AG04450 (cell line): ENCODE results near the gene HOXB1. TPM values are rescaled to one million over a fixed set of nuclear protein-coding genes. Genes with fewer than 3 reads are reported as not detected.

Experiments used
- CTCF ChIA-PET: fragments of 300-600, 350-600 bp; formaldehyde crosslinking; extraction: SDS; loops from one replicate; lab custom pipeline; 2022; ENCODE audit warnings: antibody characterized with exemption, inconsistent platforms; lab: Charles Lee
- POLR2A ChIA-PET: fragments of 350-600 bp; formaldehyde crosslinking; extraction: SDS; loops from one replicate; lab custom pipeline; 2021; ENCODE audit warnings: antibody characterized with exemption, inconsistent platforms; lab: Yijun Ruan, JAX
- DNase-seq: peaks from one replicate; pipeline ENCODE4 v3.0.0-alpha.2; 2011; ENCODE audit warnings: low read depth, low spot score
- H3K27ac ChIP-seq: one replicate; pipeline ENCODE4 v1.5.1; 2012; ENCODE audit warnings: low read depth, low read length, control low read depth
- H3K27me3 ChIP-seq: one replicate; pipeline ENCODE4 v1.6.0; 2012; ENCODE audit warnings: low read length; ENCODE audit not compliant: control insufficient read depth, insufficient read depth
- H3K4me3 ChIP-seq: 2 replicates; pipeline ENCODE4 v1.5.1; 2011; ENCODE audit warnings: mild to moderate bottlenecking, low read depth, low read length, control low read depth
- H3K9me3 ChIP-seq: 2 replicates; pipeline ENCODE4 v1.5.1; 2012; ENCODE audit warnings: low read length; ENCODE audit not compliant: control insufficient read depth, insufficient read depth
- polyA plus RNA-seq: library from polyadenylated mRNA; depleted of rRNA; stranded (reverse); fragments of >200 nt; gene quantifications from 2 replicates; pipeline ENCODE4 v1.2.3, GENCODE V29; 2011
- TF ChIP-seq, protein P1 (sequence below): IDR thresholded peaks from 2 replicates; pipeline ENCODE4 v1.5.1; 2011; ENCODE audit warnings: low read depth, low read length, control low read depth, inconsistent platforms

Gene HOXB1
- polyA plus RNA-seq, 1 experiment, result not detected

- H3K27ac ChIP-seq, result peak overlapping the region; percentile 91
- TF ChIP-seq, protein P1, sequence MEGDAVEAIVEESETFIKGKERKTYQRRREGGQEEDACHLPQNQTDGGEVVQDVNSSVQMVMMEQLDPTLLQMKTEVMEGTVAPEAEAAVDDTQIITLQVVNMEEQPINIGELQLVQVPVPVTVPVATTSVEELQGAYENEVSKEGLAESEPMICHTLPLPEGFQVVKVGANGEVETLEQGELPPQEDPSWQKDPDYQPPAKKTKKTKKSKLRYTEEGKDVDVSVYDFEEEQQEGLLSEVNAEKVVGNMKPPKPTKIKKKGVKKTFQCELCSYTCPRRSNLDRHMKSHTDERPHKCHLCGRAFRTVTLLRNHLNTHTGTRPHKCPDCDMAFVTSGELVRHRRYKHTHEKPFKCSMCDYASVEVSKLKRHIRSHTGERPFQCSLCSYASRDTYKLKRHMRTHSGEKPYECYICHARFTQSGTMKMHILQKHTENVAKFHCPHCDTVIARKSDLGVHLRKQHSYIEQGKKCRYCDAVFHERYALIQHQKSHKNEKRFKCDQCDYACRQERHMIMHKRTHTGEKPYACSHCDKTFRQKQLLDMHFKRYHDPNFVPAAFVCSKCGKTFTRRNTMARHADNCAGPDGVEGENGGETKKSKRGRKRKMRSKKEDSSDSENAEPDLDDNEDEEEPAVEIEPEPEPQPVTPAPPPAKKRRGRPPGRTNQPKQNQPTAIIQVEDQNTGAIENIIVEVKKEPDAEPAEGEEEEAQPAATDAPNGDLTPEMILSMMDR, result no peak
- CTCF ChIA-PET, result interaction anchor here (0.6 to 1.2 kb wide), 2 partner anchors 15 to 19 kb away, joined by 4 read pairs; no protein-coding TSS in a partner anchor
- no peak for DNase-seq
- POLR2A ChIA-PET, result interaction anchor here (1.0 to 3.1 kb wide), 3 partner anchors 13 to 25 kb away, joined by 3 to 11 read pairs (median 10); no protein-coding TSS in a partner anchor
- no peaks in the 10 kb centered on the region for H3K27me3 ChIP-seq
- no peaks in the 10 kb centered on the region for H3K9me3 ChIP-seq
- H3K4me3 ChIP-seq, result peak overlapping the region; percentile 90
These were observed 44.3 kb upstream of the HOXB1 start for GRCh38 chr17:48575066-48575582.

GRCh38 chr17:48574505-48575065, 43.8 kb upstream of the HOXB1 start:
- ChIA-PET POLR2A (interaction anchor here (0.5 to 3.1 kb wide), 6 partner anchors 13 to 526 kb away, joined by 3 to 11 read pairs (median 5); partner anchors contain the start of gene NFE2L1), CTCF (interaction anchor here (0.6 to 1.2 kb wide), 3 partner anchors 15 to 21 kb away, joined by 3 to 4 read pairs (median 4); no protein-coding TSS in a partner anchor)
- Histone ChIP-seq H3K9me3 (no peaks in the 10 kb centered on the region), H3K27me3 (no peaks in the 10 kb centered on the region), H3K27ac (peak overlapping the region; percentile 91), H3K4me3 (peak overlapping the region; percentile 90)
- no peak for DNase-seq
- TF ChIP-seq, protein P1, result no peak

DNA sequence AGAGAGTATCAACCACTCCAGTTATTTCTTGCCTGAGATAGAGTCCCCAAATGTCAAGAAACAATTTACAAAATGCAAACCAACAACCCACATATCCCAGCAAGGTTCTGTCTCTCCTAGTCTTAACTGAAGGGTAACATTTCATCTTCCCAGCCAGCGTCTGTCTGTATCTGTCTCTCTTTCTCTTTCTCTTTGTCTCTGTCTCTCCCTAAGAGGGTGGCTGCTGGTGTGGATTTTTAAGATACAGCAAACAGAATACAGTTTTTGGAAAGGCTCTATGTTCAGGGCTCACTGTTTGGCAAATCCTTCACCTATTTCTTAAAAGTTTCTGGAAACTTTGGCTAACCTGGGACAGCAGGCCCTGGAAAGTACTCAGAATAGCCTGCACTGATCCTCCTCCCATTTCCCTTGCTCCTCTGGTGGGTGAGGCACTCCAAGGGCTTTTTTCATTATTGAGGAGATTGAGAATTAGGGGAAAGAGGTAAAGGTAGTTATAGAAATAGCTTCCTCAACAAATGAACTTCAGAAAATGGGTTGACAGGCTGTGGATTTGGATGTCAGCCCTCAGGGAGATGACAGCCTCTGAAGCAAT, 41.1 kb upstream of the HOXB1 start:
- no peak for DNase-seq
- Histone ChIP-seq H3K9me3 (no peaks in the 10 kb centered on the region), H3K4me3 (peak overlapping the region; percentile 90), H3K27me3 (no peaks in the 10 kb centered on the region), H3K27ac (peak overlapping the region; percentile 94)
- TF ChIP-seq, protein P1, result no peak
- ChIA-PET CTCF (interaction anchor here (0.6 kb wide), 1 partner anchor 19 kb away, joined by 3 read pairs; no protein-coding TSS in a partner anchor), POLR2A (interaction anchor here (4.5 kb wide), 1 partner anchor 16 kb away, joined by 40 read pairs; no protein-coding TSS in a partner anchor)

GRCh38 chr17:48571024-48571818, 40.4 kb upstream of the HOXB1 start:
- DNase-seq, result no peak
- TF ChIP-seq, protein P1, result no peak
- no peaks in the 10 kb centered on the region for H3K9me3 ChIP-seq
- POLR2A ChIA-PET, result interaction anchor here (4.5 kb wide), 1 partner anchor 15 kb away, joined by 40 read pairs; no protein-coding TSS in a partner anchor
- H3K4me3 ChIP-seq, result peak overlapping the region; percentile 90
- H3K27me3 ChIP-seq, result no peaks in the 10 kb centered on the region
- CTCF ChIA-PET, result interaction anchor here (0.5 kb wide), 1 partner anchor 498 kb away, joined by 6 read pairs; no protein-coding TSS in a partner anchor
- peak overlapping the region; percentile 94 for H3K27ac ChIP-seq
